WTC11 (cell line): ENCODE measurements around the gene SPTLC2. TPM values are rescaled to one million over a fixed set of nuclear protein-coding genes. Genes with fewer than 3 reads are reported as not detected.

Experiments
- ATAC-seq: fragments of 200-7000 bp; cut with Tn5 transposase; 2 replicates; pipeline ENCODE4 v1.10.0; 2021; ENCODE audit warnings: mild to moderate bottlenecking, moderate library complexity
- CTCF ChIA-PET: fragments of 300-600 bp; sonication (Branson Sonifier 250); formaldehyde crosslinking; loops from one replicate; lab custom pipeline; 2021; ENCODE audit warnings: antibody characterized with exemption; lab: Charles Lee
- POLR2A ChIA-PET: fragments of 350-600 bp; sonication (Branson Sonifier 250); formaldehyde crosslinking; loops from one replicate; lab custom pipeline; 2021; ENCODE audit warnings: antibody characterized with exemption; lab: Charles Lee
- DNase-seq: peaks from one replicate; pipeline ENCODE4 v3.0.0; 2021; ENCODE audit warnings: low spot score
- H3K27ac Mint-ChIP-seq: 2 replicates; pipeline ENCODE4 v1.8.0; 2021; ENCODE audit warnings: mixed read lengths
- H3K27me3 Mint-ChIP-seq: 2 replicates; pipeline ENCODE4 v1.8.0; 2021; ENCODE audit warnings: low read depth, mild to moderate bottlenecking, moderate library complexity, mixed read lengths
- H3K36me3 Mint-ChIP-seq: 2 replicates; pipeline ENCODE4 v1.8.0; 2021; ENCODE audit warnings: mixed read lengths
- H3K4me1 Mint-ChIP-seq: 2 replicates; pipeline ENCODE4 v1.8.0; 2022; ENCODE audit warnings: mixed read lengths
- H3K4me3 Mint-ChIP-seq: 2 replicates; pipeline ENCODE4 v1.8.0; 2021; ENCODE audit warnings: mild to moderate bottlenecking, moderate library complexity, mixed read lengths
- H3K9me3 Mint-ChIP-seq: 2 replicates; pipeline ENCODE4 v1.8.0; 2021; ENCODE audit warnings: mixed read lengths
- ATF1 ChIP-seq: sonication (generic); formaldehyde crosslinking; IDR thresholded peaks from 2 replicates; pipeline ENCODE4 v1.8.1; 2023; ENCODE audit warnings: mild to moderate bottlenecking, moderate library complexity, missing genetic modification reagents
- ETV6 ChIP-seq: sonication (generic); formaldehyde crosslinking; IDR thresholded peaks from 2 replicates; pipeline ENCODE4 v1.8.1; 2022; ENCODE audit warnings: mild to moderate bottlenecking, missing genetic modification reagents
- HMGA2 ChIP-seq: fragments of 250-450 bp; sonication (Bioruptor Pico); IDR thresholded peaks from 2 replicates; pipeline ENCODE4 v1.4.0; 2021; ENCODE audit warnings: mild to moderate bottlenecking, moderate library complexity
- KAT7 ChIP-seq: sonication (generic); formaldehyde crosslinking; IDR thresholded peaks from 2 replicates; pipeline ENCODE4 v1.8.1; 2023; ENCODE audit warnings: missing genetic modification reagents, mild to moderate bottlenecking, borderline replicate concordance
- MXD4 ChIP-seq: fragments of 250-450 bp; sonication (Bioruptor Pico); IDR thresholded peaks from 2 replicates; pipeline ENCODE4 v1.8.0; 2021; ENCODE audit warnings: mild to moderate bottlenecking, moderate library complexity, borderline replicate concordance
- PRRX2 ChIP-seq: fragments of 250-450 bp; sonication (Bioruptor Pico); IDR thresholded peaks from 2 replicates; pipeline ENCODE4 v1.8.0; 2021; ENCODE audit warnings: mild to moderate bottlenecking
- ZBTB43 ChIP-seq: sonication (generic); formaldehyde crosslinking; IDR thresholded peaks from 2 replicates; pipeline ENCODE4 v1.8.1; 2023; ENCODE audit warnings: mild to moderate bottlenecking, missing genetic modification reagents
- ZNF416 ChIP-seq: fragments of 250-450 bp; sonication (Bioruptor Pico); IDR thresholded peaks from 2 replicates; pipeline ENCODE4 v1.9.0; 2021; ENCODE audit warnings: mild to moderate bottlenecking, inconsistent platforms
- ZNF423 ChIP-seq: fragments of 250-450 bp; sonication (Bioruptor Pico); IDR thresholded peaks from 2 replicates; pipeline ENCODE4 v2.1.2; 2022; ENCODE audit warnings: mild to moderate bottlenecking, moderate library complexity
- total RNA-seq: library from RNA; stranded (reverse); gene quantifications from 3 replicates; pipeline ENCODE4 v1.2.3, GENCODE V29; 2021
- TF ChIP-seq, protein P1 (sequence below): sonication (generic); formaldehyde crosslinking; IDR thresholded peaks from 2 replicates; pipeline ENCODE4 v1.8.0; 2022; ENCODE audit warnings: mild to moderate bottlenecking, missing genetic modification reagents
- TF ChIP-seq, protein P2 (sequence below): fragments of 250-450 bp; sonication (Bioruptor Pico); conservative IDR thresholded peaks from 2 replicates; pipeline ENCODE4 v1.9.0; 2021; ENCODE audit warnings: mild to moderate bottlenecking
- TF ChIP-seq, protein P3 (sequence below): fragments of 250-450 bp; sonication (Bioruptor Pico); IDR thresholded peaks from 2 replicates; pipeline ENCODE4 v1.8.0; 2021; ENCODE audit warnings: mild to moderate bottlenecking
- TF ChIP-seq, protein P4 (sequence below): sonication (generic); formaldehyde crosslinking; IDR thresholded peaks from 2 replicates; pipeline ENCODE4 v1.8.1; 2023; ENCODE audit warnings: mild to moderate bottlenecking, missing genetic modification reagents
- TF ChIP-seq, protein P5 (sequence below): sonication (generic); formaldehyde crosslinking; IDR thresholded peaks from 2 replicates; pipeline ENCODE4 v1.8.0; 2022; ENCODE audit warnings: mild to moderate bottlenecking, missing genetic modification reagents

The SPTLC2 gene
- total RNA-seq, 1 experiment from 2014 or later = 40.1 TPM

GRCh38 chr14:77559381-77559780, 57.1 kb downstream of the SPTLC2 start (continued):
- TF ChIP-seq, protein P1, sequence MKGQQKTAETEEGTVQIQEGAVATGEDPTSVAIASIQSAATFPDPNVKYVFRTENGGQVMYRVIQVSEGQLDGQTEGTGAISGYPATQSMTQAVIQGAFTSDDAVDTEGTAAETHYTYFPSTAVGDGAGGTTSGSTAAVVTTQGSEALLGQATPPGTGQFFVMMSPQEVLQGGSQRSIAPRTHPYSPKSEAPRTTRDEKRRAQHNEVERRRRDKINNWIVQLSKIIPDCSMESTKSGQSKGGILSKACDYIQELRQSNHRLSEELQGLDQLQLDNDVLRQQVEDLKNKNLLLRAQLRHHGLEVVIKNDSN (CRISPR knock-in tag) = no peak
- TF ChIP-seq, protein P2, sequence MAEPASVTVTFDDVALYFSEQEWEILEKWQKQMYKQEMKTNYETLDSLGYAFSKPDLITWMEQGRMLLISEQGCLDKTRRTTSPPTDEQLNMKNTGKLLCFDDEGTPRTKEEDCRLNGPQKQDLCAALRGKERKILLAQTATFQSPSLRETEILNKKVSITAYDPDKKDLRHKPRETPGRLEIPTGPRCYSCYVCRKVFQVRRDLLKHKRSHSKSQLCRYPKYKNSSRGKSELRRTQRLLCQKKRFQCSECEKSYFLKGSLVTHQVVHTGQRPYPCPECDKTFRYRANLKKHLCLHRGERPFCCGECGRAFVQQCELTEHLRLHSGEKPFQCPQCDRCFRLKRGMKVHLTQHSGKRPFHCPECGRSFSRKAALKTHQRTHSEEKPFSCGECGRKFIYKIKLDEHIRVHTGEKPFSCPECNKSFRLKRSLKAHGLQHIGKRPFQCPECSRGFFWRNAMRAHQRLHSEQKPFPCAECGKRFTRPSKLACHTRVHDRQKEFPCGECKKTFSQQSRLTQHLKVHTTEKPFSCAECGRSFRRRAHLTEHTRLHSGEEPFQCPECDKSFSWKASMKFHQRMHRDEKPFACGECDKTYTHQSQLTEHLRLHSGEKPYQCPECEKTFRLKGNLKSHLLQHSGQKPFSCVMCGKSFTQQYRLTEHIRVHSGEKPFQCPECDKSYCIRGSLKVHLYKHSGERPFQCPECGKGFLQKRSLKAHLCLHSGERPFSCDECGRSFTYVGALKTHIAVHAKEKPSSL (CRISPR knock-in tag) = no peak

GRCh38 chr14:77557391-77557790, 59.0 kb downstream of the SPTLC2 start:
- ATAC-seq = no peak
- no peaks in the 10 kb centered on the region for H3K9me3 Mint-ChIP-seq
- H3K4me1 Mint-ChIP-seq = no peaks in the 10 kb centered on the region
- ChIA-PET POLR2A (no interaction called here), CTCF (no interaction called here)
- H3K4me3 Mint-ChIP-seq = no peak overlapping the region
- H3K27ac Mint-ChIP-seq = no peak overlapping the region
- TF ChIP-seq PRRX2 (CRISPR knock-in tag) = no peak
- no peak for TF ChIP-seq KAT7 (CRISPR knock-in tag)
- TF ChIP-seq, protein P3, sequence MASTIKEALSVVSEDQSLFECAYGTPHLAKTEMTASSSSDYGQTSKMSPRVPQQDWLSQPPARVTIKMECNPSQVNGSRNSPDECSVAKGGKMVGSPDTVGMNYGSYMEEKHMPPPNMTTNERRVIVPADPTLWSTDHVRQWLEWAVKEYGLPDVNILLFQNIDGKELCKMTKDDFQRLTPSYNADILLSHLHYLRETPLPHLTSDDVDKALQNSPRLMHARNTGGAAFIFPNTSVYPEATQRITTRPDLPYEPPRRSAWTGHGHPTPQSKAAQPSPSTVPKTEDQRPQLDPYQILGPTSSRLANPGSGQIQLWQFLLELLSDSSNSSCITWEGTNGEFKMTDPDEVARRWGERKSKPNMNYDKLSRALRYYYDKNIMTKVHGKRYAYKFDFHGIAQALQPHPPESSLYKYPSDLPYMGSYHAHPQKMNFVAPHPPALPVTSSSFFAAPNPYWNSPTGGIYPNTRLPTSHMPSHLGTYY = no peak
- TF ChIP-seq ATF1 (CRISPR knock-in tag) = no peak
- no peak for TF ChIP-seq ZNF416 (CRISPR knock-in tag)
- H3K36me3 Mint-ChIP-seq = peaks cover 45% of the 10 kb centered on the region
- DNase-seq = no peak
- H3K27me3 Mint-ChIP-seq = no peaks in the 10 kb centered on the region

- Mint-ChIP-seq H3K27me3 (no peaks in the 10 kb centered on the region), H3K27ac (no peak overlapping the region), H3K36me3 (peaks cover 45% of the 10 kb centered on the region), H3K4me1 (no peaks in the 10 kb centered on the region), H3K4me3 (no peak overlapping the region), H3K9me3 (no peaks in the 10 kb centered on the region)
- no peak for DNase-seq
- ChIA-PET CTCF (no interaction called here), POLR2A (no interaction called here)
- no peak for ATAC-seq
- TF ChIP-seq, protein P4, sequence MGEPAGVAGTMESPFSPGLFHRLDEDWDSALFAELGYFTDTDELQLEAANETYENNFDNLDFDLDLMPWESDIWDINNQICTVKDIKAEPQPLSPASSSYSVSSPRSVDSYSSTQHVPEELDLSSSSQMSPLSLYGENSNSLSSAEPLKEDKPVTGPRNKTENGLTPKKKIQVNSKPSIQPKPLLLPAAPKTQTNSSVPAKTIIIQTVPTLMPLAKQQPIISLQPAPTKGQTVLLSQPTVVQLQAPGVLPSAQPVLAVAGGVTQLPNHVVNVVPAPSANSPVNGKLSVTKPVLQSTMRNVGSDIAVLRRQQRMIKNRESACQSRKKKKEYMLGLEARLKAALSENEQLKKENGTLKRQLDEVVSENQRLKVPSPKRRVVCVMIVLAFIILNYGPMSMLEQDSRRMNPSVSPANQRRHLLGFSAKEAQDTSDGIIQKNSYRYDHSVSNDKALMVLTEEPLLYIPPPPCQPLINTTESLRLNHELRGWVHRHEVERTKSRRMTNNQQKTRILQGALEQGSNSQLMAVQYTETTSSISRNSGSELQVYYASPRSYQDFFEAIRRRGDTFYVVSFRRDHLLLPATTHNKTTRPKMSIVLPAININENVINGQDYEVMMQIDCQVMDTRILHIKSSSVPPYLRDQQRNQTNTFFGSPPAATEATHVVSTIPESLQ (CRISPR knock-in tag) = no peak
- no peak for TF ChIP-seq PRRX2 (CRISPR knock-in tag)
- TF ChIP-seq, protein P5, sequence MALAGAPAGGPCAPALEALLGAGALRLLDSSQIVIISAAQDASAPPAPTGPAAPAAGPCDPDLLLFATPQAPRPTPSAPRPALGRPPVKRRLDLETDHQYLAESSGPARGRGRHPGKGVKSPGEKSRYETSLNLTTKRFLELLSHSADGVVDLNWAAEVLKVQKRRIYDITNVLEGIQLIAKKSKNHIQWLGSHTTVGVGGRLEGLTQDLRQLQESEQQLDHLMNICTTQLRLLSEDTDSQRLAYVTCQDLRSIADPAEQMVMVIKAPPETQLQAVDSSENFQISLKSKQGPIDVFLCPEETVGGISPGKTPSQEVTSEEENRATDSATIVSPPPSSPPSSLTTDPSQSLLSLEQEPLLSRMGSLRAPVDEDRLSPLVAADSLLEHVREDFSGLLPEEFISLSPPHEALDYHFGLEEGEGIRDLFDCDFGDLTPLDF (CRISPR knock-in tag) = no peak
- no peak for TF ChIP-seq ZNF423 (CRISPR knock-in tag)
- no peak for TF ChIP-seq ZBTB43 (CRISPR knock-in tag)
- no peak for TF ChIP-seq ETV6
- TF ChIP-seq HMGA2 = no peak
- TF ChIP-seq MXD4 (CRISPR knock-in tag) = no peak
Observed at GRCh38 chr14:77556946-77557345, 59.5 kb downstream of the SPTLC2 start.
